Sigmoid colon (tissue), 7 donors: Measurements from ENCODE around the gene ASB2. TPM values are rescaled to one million over a fixed set of nuclear protein-coding genes. Genes with fewer than 3 reads are reported as not detected.

Experiments used
- DNase-seq: peaks from one replicate; pipeline ENCODE4 v3.0.0-alpha.2; 2019
- H3K27ac ChIP-seq, 4 donors: fragments of 200-600 bp; sonication (generic); one replicate each; pipeline ENCODE4 v1.5.1; 2016 to 2019; ENCODE audit warnings: mild to moderate bottlenecking in 1 of 4
- H3K27me3 ChIP-seq, 3 donors: fragments of 200-600 bp; sonication (generic); one replicate each; pipeline ENCODE4 v1.5.1; 2019; ENCODE audit warnings: mild to moderate bottlenecking in 1 of 3
- H3K36me3 ChIP-seq, 4 donors: fragments of 200-600 bp; sonication (generic); one replicate each; pipeline ENCODE4 v1.5.1; 2016 to 2019
- H3K4me1 ChIP-seq, 4 donors: fragments of 200-600 bp; sonication (generic); one replicate each; pipeline ENCODE4 v1.5.1; 2017 to 2019
- H3K4me3 ChIP-seq, 4 donors: fragments of 200-600 bp; sonication (generic); one replicate each; pipeline ENCODE4 v1.5.1; 2017 to 2019; ENCODE audit warnings: mild to moderate bottlenecking in 2 of 4, moderate library complexity in 1 of 4
- H3K9me3 ChIP-seq, 4 donors: fragments of 200-600 bp in 3 of 4; sonication (generic) in 3 of 4; one replicate each; pipeline versions ENCODE4 v1.5.1 to v1.6.1; 2013 to 2019
- EP300 ChIP-seq, 4 donors: sonication (generic); formaldehyde crosslinking; IDR thresholded peaks; one replicate each; pipeline ENCODE4 v1.6.1; 2017; ENCODE audit warnings: antibody characterized with exemption in 4 of 4
- POLR2A ChIP-seq, 2 donors: fragments of 450-650 bp; IDR thresholded peaks; one replicate each; pipeline ENCODE4 v1.6.1; 2016; ENCODE audit warnings: antibody characterized with exemption in 2 of 2, mild to moderate bottlenecking in 2 of 2, moderate library complexity in 2 of 2
- POLR2AphosphoS5 ChIP-seq, 4 donors: sonication (generic); formaldehyde crosslinking; IDR thresholded peaks; one replicate each; pipeline ENCODE4 v1.6.1; 2017; ENCODE audit warnings: antibody characterized with exemption in 4 of 4
- WGBS, 2 donors: extraction: QIAGEN DNeasy Blood & Tissue Kit; methylation state at CpG; one replicate each; pipeline ENCODE4 v1.1.7; 2013; 5-methylcytosine and 5-hydroxymethylcytosine counted together
- intact Hi-C: fragments of 100-400 bp; cut with DNase I; formaldehyde crosslinking; loops from one replicate; pipeline ENCODE4 v1.15.1; 2023
- polyA plus RNA-seq, 3 donors: library from polyadenylated mRNA; stranded (reverse); fragments of 200-250 nt; gene quantifications; one replicate each; pipeline ENCODE4 v1.2.3, GENCODE V29; 2013
- total RNA-seq, 4 donors: library from RNA; depleted of rRNA; stranded (reverse); fragments of >200 nt; gene quantifications; one replicate each; pipeline ENCODE4 v1.1.0, GENCODE V29; 2016
- TF ChIP-seq, protein P1 (sequence below), 4 experiments: fragments of 450-650 bp in 3 of 4; fragments of 200-600 bp in 1 of 4; IDR thresholded peaks; one replicate each; pipeline ENCODE4 v1.5.1; 2016 to 2019; ENCODE audit warnings: antibody characterized with exemption in 4 of 4, mild to moderate bottlenecking in 3 of 4, moderate library complexity in 2 of 4
- donor health status: healthy with polysubstance abuse.
- donor health status: Bipolar disorder and iron deficiency.
- donor health status: healthy.

ASB2 gene
- total and polyA plus RNA-seq, 7 donors: 1.2 to 178 (median 117) TPM

DNA sequence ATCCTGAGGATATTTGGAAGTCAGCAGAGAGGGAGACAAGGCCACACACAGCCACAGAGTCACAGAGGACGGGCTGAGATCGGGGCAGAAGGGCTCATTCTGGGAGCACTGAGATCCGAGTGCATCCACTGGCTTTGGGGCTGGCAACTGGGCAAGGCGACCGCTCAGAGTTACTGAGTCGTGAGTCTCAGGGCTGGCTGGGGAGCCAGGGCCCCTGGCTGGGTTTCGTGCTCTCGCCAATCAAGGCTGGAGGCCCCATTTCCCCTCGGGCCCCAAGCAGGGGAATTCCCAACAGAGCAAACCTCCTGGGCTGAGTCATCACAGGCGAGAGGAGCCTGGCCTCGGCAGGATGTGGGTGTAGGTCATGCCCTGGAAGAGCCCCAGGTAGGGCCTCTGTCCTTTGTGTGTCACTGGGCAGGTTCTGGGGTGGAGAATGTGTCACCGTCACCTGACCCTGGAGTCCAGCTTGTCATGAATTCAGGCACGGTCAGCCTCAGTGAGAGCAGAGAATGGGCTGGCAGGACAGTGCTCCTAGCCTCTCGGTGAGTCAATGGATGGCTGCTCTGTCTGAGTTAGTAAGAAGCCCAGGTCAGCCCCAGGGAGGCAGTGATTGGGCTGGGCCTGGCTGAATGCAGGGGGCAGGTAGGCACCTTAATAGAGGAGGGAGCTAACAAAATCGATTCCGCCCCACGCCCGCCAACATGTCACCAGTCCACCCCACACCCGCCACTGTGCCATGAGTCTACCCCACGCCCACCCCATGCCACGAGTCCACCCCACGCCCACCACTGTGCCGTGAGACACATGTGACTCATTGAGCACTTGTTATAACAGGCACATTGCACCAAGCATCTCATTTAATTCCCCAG is 16.9 kb downstream of the ASB2 start:
- WGBS, 2 donors: 40 to 55% methylated on average over 23 of the region's 23 CpGs
- no peaks in the 10 kb centered on the region for H3K27me3 ChIP-seq
- peak overlapping the region; percentile 77 to 92 (median 80) for H3K27ac ChIP-seq
- no peak for DNase-seq
- no peaks in the 10 kb centered on the region for H3K9me3 ChIP-seq
- TF ChIP-seq POLR2A (IDR thresholded peaks at IDR 0.05) (no peak), EP300 (IDR thresholded peaks at IDR 0.05) (no peak), POLR2AphosphoS5 (IDR thresholded peaks at IDR 0.05) (peak in 1 of 4 donors; percentile 22)
- TF ChIP-seq, protein P1, sequence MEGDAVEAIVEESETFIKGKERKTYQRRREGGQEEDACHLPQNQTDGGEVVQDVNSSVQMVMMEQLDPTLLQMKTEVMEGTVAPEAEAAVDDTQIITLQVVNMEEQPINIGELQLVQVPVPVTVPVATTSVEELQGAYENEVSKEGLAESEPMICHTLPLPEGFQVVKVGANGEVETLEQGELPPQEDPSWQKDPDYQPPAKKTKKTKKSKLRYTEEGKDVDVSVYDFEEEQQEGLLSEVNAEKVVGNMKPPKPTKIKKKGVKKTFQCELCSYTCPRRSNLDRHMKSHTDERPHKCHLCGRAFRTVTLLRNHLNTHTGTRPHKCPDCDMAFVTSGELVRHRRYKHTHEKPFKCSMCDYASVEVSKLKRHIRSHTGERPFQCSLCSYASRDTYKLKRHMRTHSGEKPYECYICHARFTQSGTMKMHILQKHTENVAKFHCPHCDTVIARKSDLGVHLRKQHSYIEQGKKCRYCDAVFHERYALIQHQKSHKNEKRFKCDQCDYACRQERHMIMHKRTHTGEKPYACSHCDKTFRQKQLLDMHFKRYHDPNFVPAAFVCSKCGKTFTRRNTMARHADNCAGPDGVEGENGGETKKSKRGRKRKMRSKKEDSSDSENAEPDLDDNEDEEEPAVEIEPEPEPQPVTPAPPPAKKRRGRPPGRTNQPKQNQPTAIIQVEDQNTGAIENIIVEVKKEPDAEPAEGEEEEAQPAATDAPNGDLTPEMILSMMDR (IDR thresholded peaks at IDR 0.05): no peak
- intact Hi-C loops: loop anchor here (2.0 kb wide), 1 partner anchor 15 kb away; no protein-coding TSS in a partner anchor
- H3K36me3 ChIP-seq: peaks cover 0 to 59% (median 17%) of the 10 kb centered on the region in 4 donors
- peaks cover 0 to 93% (median 67%) of the 10 kb centered on the region in 4 donors for H3K4me1 ChIP-seq
- no peak overlapping the region for H3K4me3 ChIP-seq

DNA sequence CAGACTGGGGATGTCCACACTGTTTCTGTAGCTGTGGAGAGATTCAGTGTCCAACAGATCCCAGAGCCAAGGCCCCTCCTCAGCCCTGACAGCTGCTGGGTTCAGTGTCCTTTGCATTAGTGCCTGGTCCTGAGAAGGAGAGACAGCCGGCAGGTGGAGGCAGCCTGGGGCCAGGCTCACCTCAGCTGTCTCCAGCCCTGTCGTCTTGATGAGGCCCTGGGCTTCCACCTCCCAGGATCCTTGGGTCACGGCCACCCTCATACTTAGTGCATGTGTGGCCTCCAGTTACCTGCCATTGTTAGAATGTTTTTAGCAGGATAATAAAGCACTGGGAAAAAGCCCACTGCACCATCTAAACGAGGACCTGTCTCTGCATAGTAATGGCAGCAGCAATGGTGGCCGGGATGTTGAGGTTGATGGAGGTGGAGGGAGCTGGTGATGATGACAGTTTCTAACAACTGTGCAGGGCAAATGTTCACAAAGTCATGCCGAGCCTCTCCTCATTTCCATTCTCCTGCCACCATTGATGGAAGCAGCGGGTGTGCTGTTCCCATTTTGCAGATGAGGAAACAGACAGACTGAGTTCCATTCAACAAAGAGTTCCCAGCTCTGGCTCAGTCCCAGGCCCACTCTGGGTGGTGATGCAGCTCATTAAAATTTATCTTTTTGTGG is 17.7 kb downstream of the ASB2 start:
- TF ChIP-seq POLR2AphosphoS5 (IDR thresholded peaks at IDR 0.05) (no peak), EP300 (IDR thresholded peaks at IDR 0.05) (no peak), POLR2A (IDR thresholded peaks at IDR 0.05) (no peak)
- TF ChIP-seq, protein P1 (IDR thresholded peaks at IDR 0.05): no peak
- H3K9me3 ChIP-seq: no peaks in the 10 kb centered on the region
- no peak for DNase-seq
- H3K27ac ChIP-seq: peak overlapping the region; percentile 77 to 92 (median 80)
- intact Hi-C loops: loop anchor here (2.0 kb wide), 1 partner anchor 16 kb away; no protein-coding TSS in a partner anchor
- no peak overlapping the region for H3K4me3 ChIP-seq
- H3K27me3 ChIP-seq: no peaks in the 10 kb centered on the region
- WGBS, 2 donors: 85 to 88% methylated on average over 7 of the region's 7 CpGs
- H3K4me1 ChIP-seq: peaks cover 0 to 93% (median 71%) of the 10 kb centered on the region in 4 donors
- H3K36me3 ChIP-seq: peaks cover 0 to 59% (median 19%) of the 10 kb centered on the region in 4 donors

DNA sequence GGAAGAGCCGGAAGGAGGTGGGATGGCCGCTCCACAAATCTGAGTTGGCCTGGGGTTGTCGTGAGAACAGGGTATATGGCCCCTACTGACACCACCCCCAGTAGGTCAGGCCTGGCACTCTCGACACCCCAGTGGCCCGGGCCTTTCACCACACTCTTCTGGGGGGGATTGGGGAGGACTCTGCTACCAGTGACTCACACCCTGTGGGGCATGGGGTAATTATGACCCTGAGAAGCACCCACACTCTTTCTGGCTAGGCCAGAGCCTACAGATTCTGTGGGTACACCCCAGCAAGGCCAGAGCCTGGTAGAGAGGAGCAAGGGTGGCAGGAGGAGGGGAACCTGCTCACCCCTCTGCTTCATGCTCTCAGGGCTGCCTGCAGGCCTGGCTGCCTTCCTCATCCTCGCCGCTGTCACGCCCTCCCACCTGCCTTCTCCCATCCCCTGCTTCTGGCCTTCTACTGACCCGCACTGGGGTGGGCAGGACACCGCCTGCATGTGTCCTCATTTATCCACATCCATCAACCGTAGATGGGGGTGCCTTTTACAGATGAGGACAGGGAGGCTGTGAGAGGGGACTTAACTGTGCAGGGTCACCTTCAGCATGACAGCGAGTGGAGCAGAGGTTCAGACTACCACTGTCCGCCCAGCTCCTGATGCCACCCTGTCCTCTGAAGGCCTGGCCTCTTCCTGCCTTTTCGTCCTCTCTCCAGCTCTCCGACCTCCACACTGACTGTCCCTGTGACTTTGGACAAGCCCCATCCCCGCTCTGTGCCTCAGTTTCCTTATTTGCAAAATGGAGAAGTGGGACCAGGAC is 18.4 kb downstream of the ASB2 start:
- H3K4me3 ChIP-seq: no peak overlapping the region
- H3K9me3 ChIP-seq: no peaks in the 10 kb centered on the region
- peak overlapping the region; percentile 77 to 92 (median 80) for H3K27ac ChIP-seq
- H3K36me3 ChIP-seq: peaks cover 0 to 56% (median 15%) of the 10 kb centered on the region in 4 donors
- WGBS, 2 donors: 91 to 92% methylated on average over 16 of the region's 16 CpGs
- intact Hi-C loops: loop anchor here (2.0 kb wide), 1 partner anchor 17 kb away; no protein-coding TSS in a partner anchor
- no peak for TF ChIP-seq POLR2AphosphoS5 (IDR thresholded peaks at IDR 0.05)
- TF ChIP-seq EP300 (IDR thresholded peaks at IDR 0.05): no peak
- no peak for TF ChIP-seq POLR2A (IDR thresholded peaks at IDR 0.05)
- TF ChIP-seq, protein P1 (IDR thresholded peaks at IDR 0.05): no peak
- H3K27me3 ChIP-seq: no peaks in the 10 kb centered on the region
- DNase-seq: no peak
- H3K4me1 ChIP-seq: peaks cover 0 to 93% (median 72%) of the 10 kb centered on the region in 4 donors

DNA sequence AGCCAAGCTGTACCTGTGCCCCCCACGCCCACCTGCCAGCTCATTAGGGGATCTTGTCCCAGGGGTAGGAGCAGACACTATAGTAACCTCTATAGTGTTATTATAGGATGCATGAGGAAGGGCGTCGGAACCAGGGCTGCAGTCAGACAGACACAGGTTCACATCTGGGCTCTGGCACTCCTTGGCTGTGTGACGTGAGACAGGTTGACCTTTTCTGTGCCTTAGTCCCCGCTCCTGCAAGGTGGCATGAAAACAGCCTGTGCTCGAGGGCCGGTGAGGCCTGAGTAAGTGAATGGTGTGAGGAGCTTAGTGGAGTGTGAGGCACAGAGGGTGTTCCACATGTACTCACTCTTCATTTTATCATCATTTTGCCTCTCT is 19.0 kb downstream of the ASB2 start:
- no peak overlapping the region for H3K4me3 ChIP-seq
- peak overlapping the region; percentile 77 to 92 (median 80) for H3K27ac ChIP-seq
- peaks cover 0 to 93% (median 73%) of the 10 kb centered on the region in 4 donors for H3K4me1 ChIP-seq
- 81 to 86% methylated on average over 7 of the region's 7 CpGs for WGBS, 2 donors
- DNase-seq: no peak
- intact Hi-C loops: no loop called here
- TF ChIP-seq, protein P1 (IDR thresholded peaks at IDR 0.05): no peak
- TF ChIP-seq POLR2AphosphoS5 (IDR thresholded peaks at IDR 0.05) (no peak), EP300 (IDR thresholded peaks at IDR 0.05) (no peak), POLR2A (IDR thresholded peaks at IDR 0.05) (no peak)
- H3K36me3 ChIP-seq: peaks cover 0 to 56% (median 15%) of the 10 kb centered on the region in 4 donors
- H3K9me3 ChIP-seq: no peaks in the 10 kb centered on the region
- no peaks in the 10 kb centered on the region for H3K27me3 ChIP-seq
